WTC11 (cell line): ENCODE results near the gene WNT9B.

Experiments used
- CTCF ChIP-seq: fragments of 200-600 bp; IDR thresholded peaks from 2 replicates; pipeline ENCODE4 v1.8.0; 2022; ENCODE audit warnings: antibody characterized with exemption
- E2F4 ChIP-seq: sonication (generic); formaldehyde crosslinking; IDR thresholded peaks from 2 replicates; pipeline ENCODE4 v1.8.1; 2022; ENCODE audit warnings: low read depth, mild to moderate bottlenecking, moderate library complexity, missing genetic modification reagents, borderline replicate concordance
- GRHL2 ChIP-seq: fragments of 250-450 bp; sonication (Bioruptor Pico); IDR thresholded peaks from 2 replicates; pipeline ENCODE4 v1.8.0; 2022; ENCODE audit warnings: mild to moderate bottlenecking, moderate library complexity; ENCODE audit not compliant: insufficient replicate concordance, severe bottlenecking
- HMGXB4 ChIP-seq: sonication (generic); formaldehyde crosslinking; IDR thresholded peaks from 2 replicates; pipeline ENCODE4 v1.8.1; 2023; ENCODE audit warnings: mild to moderate bottlenecking, moderate library complexity, missing genetic modification reagents
- NR3C1 ChIP-seq: sonication (generic); formaldehyde crosslinking; conservative IDR thresholded peaks from 2 replicates; pipeline ENCODE4 v1.8.1; 2023; ENCODE audit warnings: low read depth, mild to moderate bottlenecking, missing genetic modification reagents
- TEAD4 ChIP-seq: sonication (generic); formaldehyde crosslinking; IDR thresholded peaks from 2 replicates; pipeline ENCODE4 v1.8.0; 2022; ENCODE audit warnings: mild to moderate bottlenecking, missing genetic modification reagents
- TF ChIP-seq, protein P1 (sequence below): sonication (generic); formaldehyde crosslinking; IDR thresholded peaks from 2 replicates; pipeline ENCODE4 v1.8.0; 2022; ENCODE audit warnings: mild to moderate bottlenecking, missing genetic modification reagents
- TF ChIP-seq, protein P2 (sequence below): fragments of 250-450 bp; sonication (Bioruptor Pico); conservative IDR thresholded peaks from 2 replicates; pipeline ENCODE4 v1.9.0; 2021; ENCODE audit warnings: mild to moderate bottlenecking
- TF ChIP-seq, protein P3 (sequence below): sonication (generic); formaldehyde crosslinking; conservative IDR thresholded peaks from 2 replicates; pipeline ENCODE4 v1.8.1; 2022; ENCODE audit warnings: mild to moderate bottlenecking, missing genetic modification reagents

GRCh38 chr17:46833840-46834208, 17.6 kb upstream of the WNT9B start:
- TF ChIP-seq, protein P1, sequence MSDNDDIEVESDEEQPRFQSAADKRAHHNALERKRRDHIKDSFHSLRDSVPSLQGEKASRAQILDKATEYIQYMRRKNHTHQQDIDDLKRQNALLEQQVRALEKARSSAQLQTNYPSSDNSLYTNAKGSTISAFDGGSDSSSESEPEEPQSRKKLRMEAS (CRISPR knock-in tag) = no peak
- TF ChIP-seq E2F4 (CRISPR knock-in tag) (no peak), CTCF (no peak), TEAD4 (CRISPR knock-in tag) (no peak), HMGXB4 (no peak), NR3C1 (no peak), GRHL2 (CRISPR knock-in tag) (no peak)
- TF ChIP-seq, protein P2, sequence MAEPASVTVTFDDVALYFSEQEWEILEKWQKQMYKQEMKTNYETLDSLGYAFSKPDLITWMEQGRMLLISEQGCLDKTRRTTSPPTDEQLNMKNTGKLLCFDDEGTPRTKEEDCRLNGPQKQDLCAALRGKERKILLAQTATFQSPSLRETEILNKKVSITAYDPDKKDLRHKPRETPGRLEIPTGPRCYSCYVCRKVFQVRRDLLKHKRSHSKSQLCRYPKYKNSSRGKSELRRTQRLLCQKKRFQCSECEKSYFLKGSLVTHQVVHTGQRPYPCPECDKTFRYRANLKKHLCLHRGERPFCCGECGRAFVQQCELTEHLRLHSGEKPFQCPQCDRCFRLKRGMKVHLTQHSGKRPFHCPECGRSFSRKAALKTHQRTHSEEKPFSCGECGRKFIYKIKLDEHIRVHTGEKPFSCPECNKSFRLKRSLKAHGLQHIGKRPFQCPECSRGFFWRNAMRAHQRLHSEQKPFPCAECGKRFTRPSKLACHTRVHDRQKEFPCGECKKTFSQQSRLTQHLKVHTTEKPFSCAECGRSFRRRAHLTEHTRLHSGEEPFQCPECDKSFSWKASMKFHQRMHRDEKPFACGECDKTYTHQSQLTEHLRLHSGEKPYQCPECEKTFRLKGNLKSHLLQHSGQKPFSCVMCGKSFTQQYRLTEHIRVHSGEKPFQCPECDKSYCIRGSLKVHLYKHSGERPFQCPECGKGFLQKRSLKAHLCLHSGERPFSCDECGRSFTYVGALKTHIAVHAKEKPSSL (CRISPR knock-in tag) = no peak
- TF ChIP-seq, protein P3, sequence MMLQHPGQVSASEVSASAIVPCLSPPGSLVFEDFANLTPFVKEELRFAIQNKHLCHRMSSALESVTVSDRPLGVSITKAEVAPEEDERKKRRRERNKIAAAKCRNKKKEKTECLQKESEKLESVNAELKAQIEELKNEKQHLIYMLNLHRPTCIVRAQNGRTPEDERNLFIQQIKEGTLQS (CRISPR knock-in tag) = no peak
